HCT116 (cell line): ENCODE results near the gene RPS16.

ENCODE experiments used
- EZH2phosphoT487 ChIP-seq: fragments of 200-600 bp; IDR thresholded peaks from 2 replicates; pipeline ENCODE4 v1.6.1; 2018; ENCODE audit warnings: antibody characterized with exemption, borderline replicate concordance
- POLR2A ChIP-seq: IDR thresholded peaks from 2 replicates; pipeline ENCODE4 v1.7.0; 2011; ENCODE audit warnings: borderline replicate concordance; ENCODE audit not compliant: insufficient read depth, insufficient read length; ENCODE audit errors: extremely low read depth
- POLR2AphosphoS5 ChIP-seq: IDR thresholded peaks from 2 replicates; pipeline ENCODE4 v1.6.1; 2011; ENCODE audit warnings: mild to moderate bottlenecking, low read depth, low read length, moderate library complexity
- TF ChIP-seq, protein P1 (sequence below), 3 experiments: fragments of 200-600 bp in 1 of 3; sonication (generic) in 1 of 3; IDR thresholded peaks in 2 of 3; conservative IDR thresholded peaks in 1 of 3; 2 replicates each; pipeline ENCODE4 v1.5.1; 2012 to 2017; ENCODE audit warnings: low read depth in 2 of 3, low read length in 2 of 3, antibody characterized with exemption in 1 of 3, borderline replicate concordance in 1 of 3, control low read depth in 1 of 3, mild to moderate bottlenecking in 1 of 3, mixed read lengths in 1 of 3, mixed run types in 1 of 3, moderate library complexity in 1 of 3; ENCODE audit not compliant: insufficient read depth in 1 of 3

DNA sequence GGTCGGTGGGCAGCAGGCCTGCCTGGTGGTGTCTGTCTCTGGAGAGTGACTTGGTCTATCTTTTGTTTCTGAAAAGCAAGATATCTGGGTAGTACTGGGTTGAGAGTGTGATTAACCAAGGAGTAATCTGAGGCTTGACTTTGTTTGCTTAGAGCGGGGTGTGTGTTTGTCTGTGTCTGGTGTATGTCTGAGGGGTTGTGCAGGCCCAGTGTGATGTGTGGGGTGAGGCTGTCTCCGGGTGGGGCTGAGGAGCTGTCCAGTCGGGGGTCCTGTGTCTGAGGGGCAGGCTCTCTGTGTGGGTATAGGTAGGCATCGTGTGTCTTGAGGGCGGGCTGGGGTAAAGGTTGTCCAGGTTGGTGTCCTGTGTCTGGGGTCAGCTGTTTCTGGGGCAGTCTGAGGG is 33.8 kb upstream of the RPS16 start:
- TF ChIP-seq, protein P1, sequence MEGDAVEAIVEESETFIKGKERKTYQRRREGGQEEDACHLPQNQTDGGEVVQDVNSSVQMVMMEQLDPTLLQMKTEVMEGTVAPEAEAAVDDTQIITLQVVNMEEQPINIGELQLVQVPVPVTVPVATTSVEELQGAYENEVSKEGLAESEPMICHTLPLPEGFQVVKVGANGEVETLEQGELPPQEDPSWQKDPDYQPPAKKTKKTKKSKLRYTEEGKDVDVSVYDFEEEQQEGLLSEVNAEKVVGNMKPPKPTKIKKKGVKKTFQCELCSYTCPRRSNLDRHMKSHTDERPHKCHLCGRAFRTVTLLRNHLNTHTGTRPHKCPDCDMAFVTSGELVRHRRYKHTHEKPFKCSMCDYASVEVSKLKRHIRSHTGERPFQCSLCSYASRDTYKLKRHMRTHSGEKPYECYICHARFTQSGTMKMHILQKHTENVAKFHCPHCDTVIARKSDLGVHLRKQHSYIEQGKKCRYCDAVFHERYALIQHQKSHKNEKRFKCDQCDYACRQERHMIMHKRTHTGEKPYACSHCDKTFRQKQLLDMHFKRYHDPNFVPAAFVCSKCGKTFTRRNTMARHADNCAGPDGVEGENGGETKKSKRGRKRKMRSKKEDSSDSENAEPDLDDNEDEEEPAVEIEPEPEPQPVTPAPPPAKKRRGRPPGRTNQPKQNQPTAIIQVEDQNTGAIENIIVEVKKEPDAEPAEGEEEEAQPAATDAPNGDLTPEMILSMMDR (IDR thresholded peaks at IDR 0.05 in 2 of 3, conservative IDR thresholded peaks at IDR 0.05 in 1 of 3; ENCODE audit: borderline replicate concordance in 1 of 3, insufficient read depth in 1 of 3, low read depth in 2 of 3, low read length in 2 of 3): no peak
- TF ChIP-seq POLR2AphosphoS5 (no peak), EZH2phosphoT487 (no peak), POLR2A (no peak)
